OCI-LY7 (cell line): ENCODE results near the gene BRPF3. TPM values are rescaled to one million over a fixed set of nuclear protein-coding genes. Genes with fewer than 3 reads are reported as not detected.

ENCODE experiments used
- BruUV-seq: library from RNA; stranded (reverse); fragments of 400-500 nt; replicated peaks from 2 replicates; lab custom pipeline; 2021; lab: Mats Ljungman, UMichigan
- CTCF ChIA-PET: fragments of 300-600 bp; sonication (Branson Sonifier 250); formaldehyde crosslinking; loops from one replicate; lab custom pipeline; 2022; ENCODE audit warnings: antibody characterized with exemption; ENCODE audit not compliant: unreplicated experiment; lab: Charles Lee
- POLR2A ChIA-PET: fragments of 300-600 bp; sonication (Branson Sonifier 250); formaldehyde crosslinking; loops from one replicate; lab custom pipeline; 2022; ENCODE audit warnings: antibody characterized with exemption; lab: Charles Lee
- DNase-seq: peaks from one replicate; pipeline ENCODE4 v3.0.0-alpha.2; 2015; ENCODE audit warnings: low spot score
- H2AFZ ChIP-seq: fragments of 200-600 bp; sonication (generic), shearing (Covaris generic); 2 replicates; pipeline ENCODE4 v1.6.1; 2014; ENCODE audit warnings: mild to moderate bottlenecking, antibody characterized with exemption, low read length, moderate library complexity
- H3K27ac ChIP-seq: fragments of 200-600 bp; sonication (generic); 2 replicates; pipeline ENCODE4 v1.5.1; 2014; ENCODE audit warnings: mixed run types, low read depth, mild to moderate bottlenecking, moderate library complexity, low read length, inconsistent platforms; ENCODE audit not compliant: poor library complexity, severe bottlenecking
- H3K36me3 ChIP-seq: fragments of 200-600 bp; sonication (generic); 2 replicates; pipeline ENCODE4 v1.6.1; 2014; ENCODE audit warnings: mild to moderate bottlenecking, antibody characterized with exemption, low read length, moderate library complexity, mixed read lengths; ENCODE audit not compliant: insufficient read depth
- H3K4me1 ChIP-seq: fragments of 200-600 bp; sonication (generic); 2 replicates; pipeline ENCODE4 v1.5.1; 2014; ENCODE audit warnings: mild to moderate bottlenecking, low read length; ENCODE audit not compliant: insufficient read depth, poor library complexity, severe bottlenecking
- H3K4me2 ChIP-seq: fragments of 200-600 bp; sonication (generic); 2 replicates; pipeline ENCODE4 v1.6.1; 2014; ENCODE audit warnings: mild to moderate bottlenecking, low read length
- H3K4me3 ChIP-seq: fragments of 200-600 bp; sonication (generic); 2 replicates; pipeline ENCODE4 v1.5.1; 2014; ENCODE audit warnings: mild to moderate bottlenecking, low read depth, low read length; ENCODE audit not compliant: poor library complexity, severe bottlenecking
- H3K79me2 ChIP-seq: fragments of 200-600 bp; sonication (generic); 2 replicates; pipeline ENCODE4 v1.6.1; 2016; ENCODE audit warnings: low read depth, mild to moderate bottlenecking, low read length, moderate library complexity, mixed read lengths; ENCODE audit not compliant: insufficient read depth
- H3K9me2 ChIP-seq: fragments of 200-600 bp; sonication (generic); 2 replicates; pipeline ENCODE4 v1.6.1; 2016; ENCODE audit warnings: mild to moderate bottlenecking, low read length, mixed read lengths; ENCODE audit not compliant: insufficient read depth
- H3K9me3 ChIP-seq: fragments of 200-600 bp; sonication (generic); 2 replicates; pipeline ENCODE4 v1.6.1; 2014; ENCODE audit warnings: mild to moderate bottlenecking, mixed run types, low read length, mixed read lengths
- H4K20me1 ChIP-seq: fragments of 200-600 bp; sonication (generic); 2 replicates; pipeline ENCODE4 v1.6.1; 2014; ENCODE audit warnings: mild to moderate bottlenecking, antibody characterized with exemption, low read length, moderate library complexity, mixed read lengths; ENCODE audit not compliant: insufficient read depth
- CTCF ChIP-seq: fragments of 200-600 bp; sonication (generic); conservative IDR thresholded peaks from 2 replicates; pipeline ENCODE4 v1.5.1; 2014; ENCODE audit warnings: mild to moderate bottlenecking, antibody characterized with exemption, low read length, moderate library complexity, mixed read lengths
- EZH2phosphoT487 ChIP-seq: fragments of 200-600 bp; sonication (generic); IDR thresholded peaks from 2 replicates; pipeline ENCODE4 v1.6.1; 2018; ENCODE audit warnings: low read depth, borderline replicate concordance, mild to moderate bottlenecking, mixed run types, antibody characterized with exemption, low read length, moderate library complexity, mixed read lengths
- intact Hi-C: fragments of 100-400 bp; cut with micrococcal nuclease; formaldehyde crosslinking; loops from one replicate; pipeline ENCODE4 v1.10.0; 2022; ENCODE audit not compliant: unreplicated experiment
- total RNA-seq, 2 experiments: library from RNA; depleted of rRNA in 1 of 2; stranded (reverse); fragments of >200 nt in 1 of 2; shearing (Covaris generic) in 1 of 2; gene quantifications; 2 replicates each; pipeline ENCODE4 v1.2.3, GENCODE V29; 2014 to 2022

Gene BRPF3
- total RNA-seq, 2 experiments from 2014 or later: 10.4 to 12.0 TPM

GRCh38 chr6:36239774-36240173 lies 43.2 kb downstream of the BRPF3 start:
- Histone ChIP-seq H3K9me2 (no peaks in the 10 kb centered on the region), H4K20me1 (no peaks in the 10 kb centered on the region), H3K4me1 (peaks cover 26% of the 10 kb centered on the region), H3K79me2 (no peaks in the 10 kb centered on the region), H3K4me2 (no peak overlapping the region), H2AFZ (no peak overlapping the region), H3K4me3 (no peak overlapping the region), H3K36me3 (no peaks in the 10 kb centered on the region), H3K27ac (no peak overlapping the region), H3K9me3 (no peaks in the 10 kb centered on the region)
- no peak for DNase-seq
- BruUV-seq: no TSS peak
- ChIA-PET CTCF (no interaction called here), POLR2A (no interaction called here)
- intact Hi-C loops: no loop called here
- TF ChIP-seq CTCF (no peak), EZH2phosphoT487 (no peak)

DNA sequence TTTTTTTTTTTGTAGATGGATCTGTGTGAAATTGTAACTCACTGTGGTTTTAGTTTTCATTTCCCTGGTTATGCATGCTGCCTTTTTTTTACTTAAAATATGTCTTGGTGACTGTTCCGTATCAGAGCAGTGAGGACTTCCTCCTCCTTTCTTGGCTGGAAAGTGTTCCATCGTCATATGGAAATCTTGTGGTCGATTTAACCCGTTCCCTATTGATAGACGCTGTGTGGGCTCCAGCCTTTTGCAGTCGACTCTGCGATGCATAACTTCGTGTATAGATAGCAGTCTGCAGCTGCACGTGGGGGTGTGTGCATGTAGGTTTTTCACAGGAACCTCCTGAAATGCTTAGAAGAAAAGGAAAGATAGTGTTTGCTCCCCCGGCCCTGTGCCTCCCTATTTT lies 45.2 kb downstream of the BRPF3 start:
- H2AFZ ChIP-seq: no peak overlapping the region
- no peaks in the 10 kb centered on the region for H3K79me2 ChIP-seq
- no peaks in the 10 kb centered on the region for H4K20me1 ChIP-seq
- H3K9me2 ChIP-seq: no peaks in the 10 kb centered on the region
- no peak overlapping the region for H3K27ac ChIP-seq
- TF ChIP-seq EZH2phosphoT487 (no peak), CTCF (no peak)
- peak overlapping the region; percentile 59 for H3K4me2 ChIP-seq
- peak overlapping the region; percentile 17 for H3K4me3 ChIP-seq
- CTCF ChIA-PET: no interaction called here
- intact Hi-C loops: no loop called here
- H3K36me3 ChIP-seq: no peaks in the 10 kb centered on the region
- POLR2A ChIA-PET: no interaction called here
- no peaks in the 10 kb centered on the region for H3K9me3 ChIP-seq
- BruUV-seq: no TSS peak
- peak; percentile 71 for DNase-seq
- H3K4me1 ChIP-seq: peaks cover 38% of the 10 kb centered on the region

DNA sequence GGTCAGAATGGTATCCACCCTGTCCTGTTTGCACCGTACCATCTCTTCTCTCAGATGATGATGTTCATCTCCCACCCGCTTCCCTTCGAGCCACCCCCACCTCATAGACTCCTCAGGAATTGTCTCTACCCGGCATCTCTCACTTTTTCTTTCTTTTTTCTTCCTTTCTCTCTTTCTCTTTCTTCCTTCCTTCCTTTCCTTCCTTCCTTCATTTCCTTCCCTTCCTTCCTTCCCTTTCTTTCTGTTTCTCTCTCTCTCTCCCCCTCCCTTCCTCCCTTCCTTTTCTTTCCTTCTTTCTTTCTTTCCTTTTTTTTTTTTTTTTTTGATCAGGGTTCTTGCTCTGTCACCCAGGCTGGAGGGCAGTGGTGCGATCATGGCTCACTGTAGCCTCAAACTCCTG lies 45.6 kb downstream of the BRPF3 start:
- H3K4me1 ChIP-seq: peaks cover 38% of the 10 kb centered on the region
- intact Hi-C loops: no loop called here
- no peaks in the 10 kb centered on the region for H3K9me3 ChIP-seq
- no TSS peak for BruUV-seq
- no peaks in the 10 kb centered on the region for H3K79me2 ChIP-seq
- H4K20me1 ChIP-seq: no peaks in the 10 kb centered on the region
- DNase-seq: no peak
- CTCF ChIA-PET: no interaction called here
- POLR2A ChIA-PET: interaction anchor here (0.5 to 0.7 kb wide), 2 partner anchors 562 to 1035 kb away, joined by 3 to 5 read pairs; no protein-coding TSS in a partner anchor
- H2AFZ ChIP-seq: no peak overlapping the region
- no peak overlapping the region for H3K27ac ChIP-seq
- peak overlapping the region; percentile 59 for H3K4me2 ChIP-seq
- H3K4me3 ChIP-seq: peak overlapping the region; percentile 17
- H3K9me2 ChIP-seq: no peaks in the 10 kb centered on the region
- no peaks in the 10 kb centered on the region for H3K36me3 ChIP-seq
- TF ChIP-seq CTCF: no peak
- TF ChIP-seq EZH2phosphoT487: no peak
